H9 (cell line): Measurements from ENCODE around the gene OGFR. TPM values are rescaled to one million over a fixed set of nuclear protein-coding genes. Genes with fewer than 3 reads are reported as not detected.

Experiments
- DNase-seq: peaks from one replicate; pipeline ENCODE4 v3.0.0-alpha.2; 2017
- H2AFZ ChIP-seq: one replicate; pipeline ENCODE4 v1.6.1; 2013; ENCODE audit warnings: mild to moderate bottlenecking, low read length, control low read depth, moderate library complexity
- H2AK5ac ChIP-seq: 2 replicates; pipeline ENCODE4 v1.6.1; 2013; ENCODE audit warnings: low read length, control low read depth, mixed read lengths; ENCODE audit not compliant: insufficient read length
- H2BK120ac ChIP-seq: one replicate; pipeline ENCODE4 v1.6.1; 2013; ENCODE audit warnings: low read depth, mild to moderate bottlenecking, low read length, control low read depth, inconsistent platforms; ENCODE audit not compliant: poor library complexity, severe bottlenecking
- H2BK12ac ChIP-seq: 2 replicates; pipeline ENCODE4 v1.6.1; 2013; ENCODE audit warnings: low read length, control low read depth, mixed read lengths, low read depth; ENCODE audit not compliant: insufficient read length
- H2BK15ac ChIP-seq: 2 replicates; pipeline ENCODE4 v1.6.1; 2013; ENCODE audit warnings: low read depth, low read length, control low read depth
- H2BK20ac ChIP-seq: one replicate; pipeline ENCODE4 v1.6.1; 2013; ENCODE audit warnings: low read depth, mild to moderate bottlenecking, low read length, control low read depth, inconsistent platforms; ENCODE audit not compliant: poor library complexity, severe bottlenecking
- H2BK5ac ChIP-seq: 2 replicates; pipeline ENCODE4 v1.6.1; 2013; ENCODE audit warnings: low read length, control low read depth, mixed read lengths; ENCODE audit not compliant: insufficient read length
- H3K14ac ChIP-seq: 2 replicates; pipeline ENCODE4 v1.6.1; 2013; ENCODE audit warnings: low read length, control low read depth; ENCODE audit not compliant: insufficient read depth
- H3K18ac ChIP-seq: 2 replicates; pipeline ENCODE4 v1.6.1; 2013; ENCODE audit warnings: low read depth, mild to moderate bottlenecking, mixed read lengths, low read length, control low read depth; ENCODE audit not compliant: insufficient read length
- H3K23ac ChIP-seq: 2 replicates; pipeline ENCODE4 v1.6.1; 2013; ENCODE audit warnings: low read length, control low read depth, mixed read lengths, low read depth; ENCODE audit not compliant: insufficient read length
- H3K23me2 ChIP-seq: 2 replicates; pipeline ENCODE4 v1.6.1; 2013; ENCODE audit warnings: low read depth, mild to moderate bottlenecking, mixed read lengths, low read length, control low read depth; ENCODE audit not compliant: insufficient read length, poor library complexity, severe bottlenecking
- H3K27ac ChIP-seq: 2 replicates; pipeline ENCODE4 v1.5.1; 2013; ENCODE audit warnings: low read length, control low read depth, mixed read lengths, low read depth; ENCODE audit not compliant: insufficient read length
- H3K27me3 ChIP-seq: 2 replicates; pipeline ENCODE4 v1.6.1; 2013; ENCODE audit warnings: low read length, control low read depth, inconsistent platforms; ENCODE audit not compliant: insufficient read depth
- H3K4ac ChIP-seq: 2 replicates; pipeline ENCODE4 v1.6.1; 2013; ENCODE audit warnings: low read depth, mild to moderate bottlenecking, control low read depth, inconsistent platforms, low read length, moderate library complexity
- H3K4me1 ChIP-seq: 2 replicates; pipeline ENCODE4 v1.6.1; 2013; ENCODE audit warnings: low read length, control low read depth, inconsistent platforms; ENCODE audit not compliant: insufficient read depth
- H3K4me2 ChIP-seq: 2 replicates; pipeline ENCODE4 v1.6.1; 2013; ENCODE audit warnings: low read length, control low read depth, mixed read lengths; ENCODE audit not compliant: insufficient read length, insufficient read depth
- H3K56ac ChIP-seq: 2 replicates; pipeline ENCODE4 v1.6.1; 2013; ENCODE audit warnings: low read depth, mild to moderate bottlenecking, mixed read lengths, low read length, control low read depth; ENCODE audit not compliant: insufficient read length
- H3K79me1 ChIP-seq: 2 replicates; pipeline ENCODE4 v1.6.1; 2013; ENCODE audit warnings: low read depth, mild to moderate bottlenecking, moderate library complexity, low read length, control low read depth, inconsistent platforms; ENCODE audit not compliant: insufficient read depth, poor library complexity, severe bottlenecking
- H3K79me2 ChIP-seq: 2 replicates; pipeline ENCODE4 v1.6.1; 2013; ENCODE audit warnings: low read length, control low read depth, inconsistent platforms; ENCODE audit not compliant: insufficient read depth
- H3K9ac ChIP-seq: 2 replicates; pipeline ENCODE4 v1.6.1; 2013; ENCODE audit warnings: low read length, control low read depth, mixed read lengths; ENCODE audit not compliant: insufficient read length; ENCODE audit errors: extremely low read depth
- H3K9me3 ChIP-seq: one replicate; pipeline ENCODE4 v1.6.1; 2013; ENCODE audit warnings: low read depth, low read length, inconsistent platforms; ENCODE audit not compliant: control insufficient read depth
- H3T11ph ChIP-seq: one replicate; pipeline ENCODE4 v1.6.1; 2013; ENCODE audit warnings: mild to moderate bottlenecking, low read length, control low read depth, inconsistent platforms
- H4K20me1 ChIP-seq: one replicate; pipeline ENCODE4 v1.6.1; 2013; ENCODE audit not compliant: control insufficient read depth, insufficient read length, insufficient read depth
- H4K5ac ChIP-seq: 2 replicates; pipeline ENCODE4 v1.6.1; 2013; ENCODE audit warnings: low read depth, mild to moderate bottlenecking, mixed read lengths, low read length, control low read depth; ENCODE audit not compliant: insufficient read length
- H4K8ac ChIP-seq: replicated peaks from 2 replicates; pipeline ENCODE4 v1.6.1; 2013; ENCODE audit warnings: low read length, control low read depth, mixed read lengths, low read depth; ENCODE audit not compliant: insufficient read length
- H4K91ac ChIP-seq: 2 replicates; pipeline ENCODE4 v1.6.1; 2013; ENCODE audit warnings: low read depth, mild to moderate bottlenecking, moderate library complexity, mixed read lengths, low read length, control low read depth; ENCODE audit not compliant: insufficient read length
- H3K27ac Mint-ChIP-seq, 3 experiments: 2 replicates in 2 of 3; 3 replicates in 1 of 3; pipeline ENCODE4 v1.8.0; 2020 to 2021; ENCODE audit warnings: mixed read lengths in 3 of 3, mild to moderate bottlenecking in 1 of 3, moderate library complexity in 1 of 3
- H3K27me3 Mint-ChIP-seq: 2 replicates; pipeline ENCODE4 v1.8.0; 2021; ENCODE audit warnings: low read depth, mild to moderate bottlenecking, moderate library complexity, mixed read lengths
- H3K36me3 Mint-ChIP-seq, 3 experiments: 2 replicates in 2 of 3; 3 replicates in 1 of 3; pipeline ENCODE4 v1.8.0; 2020 to 2021; ENCODE audit warnings: low read depth in 3 of 3, mixed read lengths in 3 of 3; ENCODE audit not compliant: insufficient read depth in 1 of 3
- H3K4me1 Mint-ChIP-seq, 2 experiments: 2 replicates each; pipeline ENCODE4 v1.8.0; 2020; ENCODE audit warnings: mixed read lengths in 2 of 2
- H3K4me3 Mint-ChIP-seq, 2 experiments: 2 replicates in 1 of 2; 3 replicates in 1 of 2; pipeline ENCODE4 v1.8.0; 2020 to 2021; ENCODE audit warnings: mild to moderate bottlenecking in 2 of 2, mixed read lengths in 2 of 2, moderate library complexity in 1 of 2
- H3K9me3 Mint-ChIP-seq, 2 experiments: 2 replicates in 1 of 2; 3 replicates in 1 of 2; pipeline ENCODE4 v1.8.0; 2020; ENCODE audit warnings: mild to moderate bottlenecking in 2 of 2, mixed read lengths in 2 of 2, moderate library complexity in 1 of 2
- WGBS: extraction: QIAGEN DNeasy Blood & Tissue Kit; methylation state at CpG from one replicate; pipeline ENCODE4 v1.1.7; 2013; ENCODE audit warnings: missing lambda C conversion rate, low lambda C conversion rate, mixed read lengths; ENCODE audit not compliant: insufficient read length; ENCODE audit errors: extremely low coverage; 5-methylcytosine and 5-hydroxymethylcytosine counted together
- total RNA-seq: library from RNA; stranded (reverse); gene quantifications from 2 replicates; pipeline ENCODE4 v1.2.1, GENCODE V29; 2021
- TF ChIP-seq, protein P1 (sequence below): fragments of 200-600 bp; sonication (generic); conservative IDR thresholded peaks from 3 replicates; pipeline ENCODE4 v1.8.0; 2021; ENCODE audit warnings: antibody characterized with exemption, mild to moderate bottlenecking

Gene OGFR
- total RNA-seq, 1 experiment from 2014 or later: 33.1 TPM

- no peak overlapping the region for H3K23ac ChIP-seq
- no CpG with 5 or more reads among the region's 20 CpGs for WGBS
- H3K56ac ChIP-seq: no peak overlapping the region
- H4K8ac ChIP-seq: no peak overlapping the region
- no peak overlapping the region for H2BK5ac ChIP-seq
- no peak overlapping the region for H3K4me2 ChIP-seq
- H4K5ac ChIP-seq: no peak overlapping the region
- TF ChIP-seq, protein P1, sequence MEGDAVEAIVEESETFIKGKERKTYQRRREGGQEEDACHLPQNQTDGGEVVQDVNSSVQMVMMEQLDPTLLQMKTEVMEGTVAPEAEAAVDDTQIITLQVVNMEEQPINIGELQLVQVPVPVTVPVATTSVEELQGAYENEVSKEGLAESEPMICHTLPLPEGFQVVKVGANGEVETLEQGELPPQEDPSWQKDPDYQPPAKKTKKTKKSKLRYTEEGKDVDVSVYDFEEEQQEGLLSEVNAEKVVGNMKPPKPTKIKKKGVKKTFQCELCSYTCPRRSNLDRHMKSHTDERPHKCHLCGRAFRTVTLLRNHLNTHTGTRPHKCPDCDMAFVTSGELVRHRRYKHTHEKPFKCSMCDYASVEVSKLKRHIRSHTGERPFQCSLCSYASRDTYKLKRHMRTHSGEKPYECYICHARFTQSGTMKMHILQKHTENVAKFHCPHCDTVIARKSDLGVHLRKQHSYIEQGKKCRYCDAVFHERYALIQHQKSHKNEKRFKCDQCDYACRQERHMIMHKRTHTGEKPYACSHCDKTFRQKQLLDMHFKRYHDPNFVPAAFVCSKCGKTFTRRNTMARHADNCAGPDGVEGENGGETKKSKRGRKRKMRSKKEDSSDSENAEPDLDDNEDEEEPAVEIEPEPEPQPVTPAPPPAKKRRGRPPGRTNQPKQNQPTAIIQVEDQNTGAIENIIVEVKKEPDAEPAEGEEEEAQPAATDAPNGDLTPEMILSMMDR: no peak
- H2BK120ac ChIP-seq: no peak overlapping the region
- H3K18ac ChIP-seq: no peak overlapping the region
- H3K9me3 Mint-ChIP-seq: no peaks in the 10 kb centered on the region; a peak in 1 of 5 replicates
- no peaks in the 10 kb centered on the region for H3K23me2 ChIP-seq
- peaks cover 0 to 3% of the 10 kb centered on the region in 2 experiments; a peak in 1 of 4 replicates for H3K4me1 Mint-ChIP-seq
- H2BK20ac ChIP-seq: no peak overlapping the region
- H2BK12ac ChIP-seq: no peak overlapping the region
- H3K36me3 Mint-ChIP-seq: no peaks in the 10 kb centered on the region
- H3K27ac Mint-ChIP-seq: no peak overlapping the region; a peak in 1 of 7 replicates
- H2AFZ ChIP-seq: no peak overlapping the region
- H3K79me2 ChIP-seq: no peaks in the 10 kb centered on the region
- H3K14ac ChIP-seq: no peak overlapping the region; the same call in 1 of the 2 replicates
- H4K91ac ChIP-seq: no peak overlapping the region
- H2AK5ac ChIP-seq: no peak overlapping the region
- no peaks in the 10 kb centered on the region for H3K9me3 ChIP-seq
- H3T11ph ChIP-seq: no peak overlapping the region
- no peaks in the 10 kb centered on the region for H3K4me1 ChIP-seq
- DNase-seq: no peak
- peaks cover 22% of the 10 kb centered on the region for H3K27me3 Mint-ChIP-seq
- H3K4ac ChIP-seq: no peak overlapping the region
- no peaks in the 10 kb centered on the region for H3K27me3 ChIP-seq
- no peak overlapping the region for H2BK15ac ChIP-seq
- H4K20me1 ChIP-seq: no peaks in the 10 kb centered on the region
- H3K79me1 ChIP-seq: no peaks in the 10 kb centered on the region
- H3K27ac ChIP-seq: no peak overlapping the region
- H3K4me3 Mint-ChIP-seq: no peak overlapping the region; a peak in 1 of 5 replicates
- H3K9ac ChIP-seq: no peak overlapping the region
Observed at GRCh38 chr20:62759981-62760431, 44.6 kb upstream of the OGFR start.
